ENCODE results near the gene CPED1.
A peak's percentile ranks its signal among the peaks of the same experiment; 100 is the strongest.

The CPED1 gene

GRCh38 chr7:121133444-121133843 is 144.9 kb downstream of the CPED1 start:
- no peak for DNase-seq (ENCODE audit: low read depth)
- no peak overlapping the region for H3K4me3 ChIP-seq (ENCODE audit: low read depth, low read length)
- TF ChIP-seq CTCF (IDR thresholded peaks at IDR 0.05; ENCODE audit: insufficient read depth, low read depth, low read length, missing control alignments) = no peak

- no peak for TF ChIP-seq CTCF (IDR thresholded peaks at IDR 0.05; ENCODE audit: insufficient read depth, low read depth, low read length, missing control alignments)
- no peak overlapping the region for H3K4me3 ChIP-seq (ENCODE audit: low read depth, low read length)
- DNase-seq (ENCODE audit: low read depth) = no peak
Measured at GRCh38 chr7:121137580-121137979, 149.1 kb downstream of the CPED1 start.

- peak; percentile 80 for DNase-seq (ENCODE audit: low read depth)
- TF ChIP-seq CTCF (IDR thresholded peaks at IDR 0.05; ENCODE audit: insufficient read depth, low read depth, low read length, missing control alignments) = no peak
Measured at GRCh38 chr7:121138262-121138933, 149.9 kb downstream of the CPED1 start.

GRCh38 chr7:121139427-121139826 is 150.9 kb downstream of the CPED1 start:
- DNase-seq (ENCODE audit: low read depth) = no peak
- no peak overlapping the region for H3K4me3 ChIP-seq (ENCODE audit: low read depth, low read length)
- no peak for TF ChIP-seq CTCF (IDR thresholded peaks at IDR 0.05; ENCODE audit: insufficient read depth, low read depth, low read length, missing control alignments)

More at GRCh38 chr7:121138262-121138933, 149.9 kb downstream of the CPED1 start:
- peak overlapping the region; percentile 18; the same call in 1 of the 2 replicates for H3K4me3 ChIP-seq (ENCODE audit: low read depth, low read length)

GRCh38 chr7:121140790-121141189 is 152.3 kb downstream of the CPED1 start:
- DNase-seq (ENCODE audit: low read depth) = no peak
- H3K4me3 ChIP-seq (ENCODE audit: low read depth, low read length) = no peak overlapping the region
- TF ChIP-seq CTCF (IDR thresholded peaks at IDR 0.05; ENCODE audit: insufficient read depth, low read depth, low read length, missing control alignments) = no peak

GRCh38 chr7:121151774-121152221 is 163.3 kb downstream of the CPED1 start:
- no peak for TF ChIP-seq CTCF (IDR thresholded peaks at IDR 0.05; ENCODE audit: insufficient read depth, low read depth, low read length, missing control alignments)
- no peak for DNase-seq (ENCODE audit: low read depth)
- no peak overlapping the region for H3K4me3 ChIP-seq (ENCODE audit: low read depth, low read length)

GRCh38 chr7:121153411-121153810 is 164.9 kb downstream of the CPED1 start:
- H3K4me3 ChIP-seq (ENCODE audit: low read depth, low read length) = no peak overlapping the region
- no peak for TF ChIP-seq CTCF (IDR thresholded peaks at IDR 0.05; ENCODE audit: insufficient read depth, low read depth, low read length, missing control alignments)
- no peak for DNase-seq (ENCODE audit: low read depth)
